Activated CD4-positive, CD25-positive, alpha-beta regulatory T cell (primary cell): ENCODE measurements around the gene METRNL.

Experiments
- DNase-seq, 4 experiments: peaks; one replicate each; lab custom pipeline; 2025; lab: John Stamatoyannopoulos, UW

The METRNL gene

DNA sequence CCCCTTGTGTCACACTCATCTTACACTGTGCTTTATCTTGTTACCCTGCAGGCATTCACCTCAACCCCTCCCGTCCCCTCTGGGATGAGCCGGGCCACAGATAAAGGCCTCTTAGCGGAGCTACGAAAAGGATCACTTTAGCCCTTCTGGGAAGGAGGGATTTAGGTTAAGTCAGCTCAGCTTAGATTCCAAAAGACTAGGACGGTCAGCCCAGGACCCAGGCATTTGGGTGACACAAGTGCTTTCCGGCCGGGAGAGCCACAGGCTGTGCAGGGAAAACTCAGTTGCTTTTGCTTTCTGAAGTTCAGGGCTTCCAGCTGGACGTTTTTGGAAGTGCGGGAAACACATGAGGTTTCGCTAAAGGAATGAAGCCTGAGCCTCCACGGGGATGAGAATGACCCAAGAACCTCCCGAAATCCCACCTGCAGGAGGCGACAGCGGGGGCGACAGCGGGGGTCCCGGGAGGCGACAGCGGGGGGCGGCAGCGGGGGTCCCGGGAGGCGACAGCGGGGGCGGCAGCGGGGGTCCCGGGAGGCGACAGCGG is 11.6 kb upstream of the METRNL start:
- no peak for DNase-seq

DNA sequence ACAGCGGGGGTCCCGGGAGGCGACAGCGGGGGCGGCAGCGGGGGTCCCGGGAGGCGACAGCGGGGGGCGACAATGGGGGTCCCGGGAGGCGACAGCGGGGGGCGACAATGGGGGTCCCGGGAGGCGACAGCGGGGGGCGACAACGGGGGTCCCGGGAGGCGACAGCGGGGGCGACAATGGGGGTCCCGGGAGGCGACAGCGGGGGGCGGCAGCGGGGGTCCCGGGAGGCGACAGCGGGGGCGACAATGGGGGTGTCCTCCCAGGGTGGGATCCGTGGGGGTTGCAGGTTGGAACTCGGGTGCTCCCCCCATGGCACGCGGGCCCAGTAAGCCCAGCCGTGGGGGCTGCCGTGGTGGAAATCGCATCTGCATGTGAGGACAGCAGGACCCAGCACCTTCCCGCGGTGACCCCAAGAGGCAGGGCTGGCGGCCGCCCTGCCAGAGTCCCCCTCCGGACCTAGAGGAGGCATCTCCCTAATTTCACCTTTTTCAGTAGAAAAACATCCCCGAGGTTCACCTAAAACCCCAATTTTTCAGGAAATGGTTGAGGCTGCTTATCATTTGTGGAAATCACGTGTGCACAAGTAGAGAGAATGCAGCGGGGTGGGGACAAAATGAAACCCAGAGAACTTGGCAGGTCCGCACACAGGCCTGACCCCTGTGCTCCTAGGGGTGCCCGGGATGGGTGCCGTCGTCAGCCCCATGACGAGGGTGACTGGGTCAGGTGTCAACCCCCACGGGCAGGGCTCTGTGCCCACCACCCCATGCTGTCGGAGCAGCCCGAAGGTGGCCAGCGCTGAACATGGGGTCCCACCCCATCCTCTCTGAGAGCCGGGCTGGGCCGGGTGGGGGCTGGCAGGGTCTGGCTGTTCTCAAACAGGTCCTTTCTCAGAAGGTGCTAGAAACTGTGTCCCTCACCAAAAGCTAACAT is 10.5 kb upstream of the METRNL start:
- DNase-seq, result no peak

- DNase-seq, result no peak
Observed at GRCh38 chr17:83069571-83069906, 9.9 kb upstream of the METRNL start.

- DNase-seq, result no peak
Observed at GRCh38 chr17:83069931-83070742, 9.3 kb upstream of the METRNL start.

GRCh38 chr17:83070800-83071341 is 8.5 kb upstream of the METRNL start:
- no peak for DNase-seq

DNA sequence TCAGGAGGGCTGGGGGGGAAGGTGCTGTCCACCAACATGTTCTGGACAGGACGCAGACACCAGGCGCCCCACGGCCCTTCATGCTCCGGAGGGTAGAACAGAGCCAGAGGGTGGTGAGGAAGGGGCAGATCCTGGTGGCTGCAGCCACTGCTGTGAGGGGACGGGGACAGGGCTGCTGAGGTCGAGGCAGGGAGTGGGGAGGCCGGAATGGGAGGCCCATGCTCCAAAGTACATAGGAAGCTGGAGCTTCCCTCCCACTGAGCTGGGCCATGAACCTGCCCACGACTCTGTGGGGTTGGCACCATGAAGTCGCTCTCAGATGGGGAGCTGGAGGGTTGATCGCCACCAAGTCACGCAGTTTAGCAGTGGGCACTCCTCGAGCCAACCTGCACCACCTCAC is 8.0 kb upstream of the METRNL start:
- no peak for DNase-seq

DNA sequence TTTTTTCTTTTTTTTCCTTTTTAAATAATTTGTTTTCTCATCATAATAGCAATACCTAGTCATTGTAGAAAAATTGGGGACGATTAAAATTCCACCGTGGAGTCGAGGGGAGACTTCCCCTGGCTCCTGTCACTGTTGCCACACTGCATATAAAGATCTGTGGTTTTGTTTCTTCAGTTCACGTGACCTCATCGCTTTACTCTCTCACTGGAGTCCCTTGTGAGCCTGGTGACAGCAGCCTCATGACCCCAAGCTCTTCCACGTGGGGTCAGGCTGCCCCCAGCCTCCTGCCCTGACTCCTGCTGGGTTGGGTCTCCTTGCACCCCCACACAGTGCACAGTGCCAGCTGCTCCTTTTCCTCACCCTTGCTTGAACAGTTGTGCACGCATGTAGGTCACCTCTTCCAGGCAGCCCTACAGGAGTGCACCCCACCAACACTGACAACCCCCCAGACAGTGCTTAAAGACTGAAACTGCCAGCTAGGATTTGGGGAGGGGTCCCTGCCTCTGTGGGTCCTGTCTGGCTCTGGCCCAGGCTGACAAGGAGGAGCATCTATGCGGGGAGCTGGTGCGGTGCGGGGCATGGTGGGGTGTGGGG is 7.3 kb upstream of the METRNL start:
- DNase-seq, result no peak

DNA sequence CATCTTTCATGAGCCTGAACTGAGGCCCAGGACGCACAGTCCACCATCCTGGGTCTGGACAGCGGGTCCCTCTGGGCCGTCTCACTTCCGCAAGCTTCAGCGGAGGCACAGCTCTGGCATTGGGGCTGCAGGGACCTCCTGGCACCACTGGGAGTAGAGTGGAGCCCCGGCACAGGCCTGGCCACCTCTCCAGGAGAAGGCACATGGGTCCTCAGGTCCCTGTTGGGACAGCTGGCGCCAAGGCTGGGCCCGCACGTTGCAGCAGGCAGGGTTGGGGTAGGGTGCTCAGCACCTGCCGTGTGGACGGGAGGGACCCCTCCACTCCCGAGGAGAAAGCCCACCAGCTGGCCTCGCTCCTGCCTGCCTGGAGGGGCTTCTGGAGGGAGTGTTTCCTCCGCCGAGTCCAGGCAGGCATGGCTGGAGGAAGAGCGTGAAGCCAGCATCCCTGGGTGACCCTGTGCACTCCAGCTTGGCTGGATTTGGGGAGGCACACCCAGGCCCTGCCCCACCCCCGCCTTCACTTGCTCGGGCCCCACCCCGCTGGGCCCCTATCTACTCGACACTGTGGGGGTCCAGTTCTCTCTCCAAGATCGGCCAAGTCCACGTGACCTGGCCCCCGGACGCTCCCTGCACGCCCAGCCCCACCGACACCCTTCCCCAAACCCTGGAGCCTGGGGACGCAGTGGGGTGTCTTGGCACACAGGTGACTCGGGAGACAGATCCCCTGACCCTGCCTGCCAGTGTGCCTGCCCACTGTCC is 6.6 kb upstream of the METRNL start:
- no peak for DNase-seq

- no peak for DNase-seq
Observed at GRCh38 chr17:83073389-83074063, 5.9 kb upstream of the METRNL start.

- no peak for DNase-seq
Observed at GRCh38 chr17:83074486-83075223, 4.8 kb upstream of the METRNL start.

- no peak for DNase-seq
Observed at GRCh38 chr17:83075270-83075880, 4.0 kb upstream of the METRNL start.

DNA sequence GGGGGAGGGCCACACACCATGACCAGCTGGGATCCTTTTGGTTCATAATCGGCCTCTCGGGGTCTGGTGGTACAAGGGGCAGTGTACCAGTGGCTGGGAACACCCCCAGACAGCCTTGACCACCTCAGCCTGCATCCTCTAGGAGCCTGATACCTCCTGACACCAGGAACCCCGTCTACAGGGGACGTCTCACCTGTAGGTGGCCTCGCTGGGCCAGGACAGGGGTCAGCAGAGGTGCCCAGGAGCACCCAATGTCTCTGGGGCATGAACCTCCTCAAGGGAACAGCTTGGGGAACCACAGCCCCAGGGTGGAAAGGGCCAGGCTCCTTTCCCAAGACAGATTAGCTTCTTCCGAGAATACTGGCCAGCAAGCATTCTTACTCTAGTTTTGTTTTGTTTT is 2.5 kb upstream of the METRNL start:
- no peak for DNase-seq

- DNase-seq, result no peak
Observed at GRCh38 chr17:83077411-83077810, 2.0 kb upstream of the METRNL start.

DNA sequence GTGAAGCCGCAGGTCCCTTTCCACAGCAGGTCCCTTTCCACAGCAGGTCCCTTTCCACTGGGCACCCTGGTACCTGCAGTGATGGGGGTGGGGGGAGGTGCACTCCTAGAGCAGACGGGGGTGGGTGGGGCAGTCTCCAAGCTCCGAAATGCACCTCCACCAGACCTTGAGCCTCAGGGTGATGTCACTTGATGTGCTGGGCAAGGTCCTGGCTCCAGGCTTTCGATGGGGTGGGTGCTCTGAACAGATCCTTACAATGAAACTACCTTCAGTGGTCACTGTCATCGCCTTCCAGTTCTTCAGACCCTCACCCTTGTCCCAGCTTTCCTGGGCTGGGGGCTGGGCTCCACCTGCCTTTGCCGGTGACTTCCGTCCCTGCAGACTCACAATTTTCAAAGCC is 1.5 kb upstream of the METRNL start:
- DNase-seq, result no peak

GRCh38 chr17:83078378-83079351 is 744 bp upstream of the METRNL start:
- DNase-seq, result no peak

- no peak for DNase-seq
Observed at GRCh38 chr17:83079766-83080578, 563 bp downstream of the METRNL start.

DNA sequence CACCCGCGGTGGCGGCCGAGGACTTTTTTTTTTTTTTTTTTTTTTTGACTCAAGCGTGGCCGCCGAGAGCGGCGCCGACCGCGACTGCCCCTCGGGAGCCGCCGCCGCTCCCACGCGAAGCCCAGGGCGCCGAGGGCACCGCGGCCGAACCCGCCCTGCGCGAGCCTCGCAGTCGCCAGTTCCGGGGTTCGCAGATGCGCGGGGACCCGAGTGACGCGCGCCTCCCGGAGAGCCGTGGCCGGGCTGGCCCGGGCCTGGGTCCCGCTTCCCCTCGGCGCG is 1.1 kb downstream of the METRNL start:
- no peak for DNase-seq
